Smooth muscle cell (in vitro differentiated cells): ENCODE data around the gene CALCA. TPM values are rescaled to one million over a fixed set of nuclear protein-coding genes. Genes with fewer than 3 reads are reported as not detected.

Source experiments
- DNase-seq: peaks from one replicate; lab custom pipeline; 2025; ENCODE audit not compliant: unreplicated experiment; lab: John Stamatoyannopoulos, UW
- H2AFZ ChIP-seq: fragments of 200-600 bp; sonication (generic); 2 replicates; pipeline ENCODE4 v1.6.0; 2016; ENCODE audit warnings: antibody characterized with exemption, low read depth, mild to moderate bottlenecking
- H3F3A ChIP-seq: fragments of 200-600 bp; sonication (generic); 2 replicates; pipeline ENCODE4 v1.6.0; 2017; ENCODE audit warnings: antibody characterized with exemption, low read depth
- H3K27ac ChIP-seq: fragments of 200-600 bp; sonication (generic); 2 replicates; pipeline ENCODE4 v1.5.1; 2016; ENCODE audit warnings: low read depth, mild to moderate bottlenecking
- H3K27me3 ChIP-seq: fragments of 200-600 bp; sonication (generic); 2 replicates; pipeline ENCODE4 v1.6.1; 2016; ENCODE audit warnings: low read depth, mild to moderate bottlenecking
- H3K36me3 ChIP-seq: fragments of 200-600 bp; sonication (generic); 2 replicates; pipeline ENCODE4 v1.5.1; 2016; ENCODE audit warnings: low read depth
- H3K4me1 ChIP-seq: fragments of 200-600 bp; sonication (generic); 2 replicates; pipeline ENCODE4 v1.5.1; 2016; ENCODE audit warnings: low read depth
- H3K4me2 ChIP-seq: fragments of 200-600 bp; sonication (generic); 2 replicates; pipeline ENCODE4 v1.6.0; 2016; ENCODE audit warnings: mild to moderate bottlenecking
- H3K4me3 ChIP-seq: fragments of 200-600 bp; sonication (generic); 2 replicates; pipeline ENCODE4 v1.5.1; 2016; ENCODE audit warnings: mild to moderate bottlenecking
- H3K79me2 ChIP-seq: fragments of 200-600 bp; sonication (generic); 2 replicates; pipeline ENCODE4 v1.6.0; 2016; ENCODE audit warnings: low read depth, mild to moderate bottlenecking
- H3K9ac ChIP-seq: fragments of 200-600 bp; sonication (generic); 2 replicates; pipeline ENCODE4 v1.6.0; 2016; ENCODE audit warnings: low read depth
- H3K9me3 ChIP-seq: fragments of 200-600 bp; sonication (generic); replicated peaks from 2 replicates; pipeline ENCODE4 v1.5.1; 2016; ENCODE audit warnings: low read depth
- H4K20me1 ChIP-seq: fragments of 200-600 bp; sonication (generic); 2 replicates; pipeline ENCODE4 v1.6.0; 2016; ENCODE audit warnings: low read depth
- WGBS: methylation state at CpG from one replicate; pipeline ENCODE4 v1.1.7; 2016; ENCODE audit warnings: low lambda C conversion rate; 5-methylcytosine and 5-hydroxymethylcytosine counted together
- polyA plus RNA-seq: library from polyadenylated mRNA; unstranded; fragments of >200 nt; fragmentation: Nextera tagmentation; extraction: Ambion mirVana; gene quantifications from 2 replicates; pipeline ENCODE4 v1.2.1, GENCODE V29; 2016
- total RNA-seq: library from RNA; depleted of rRNA; stranded (reverse); fragments of >200 nt; gene quantifications from 2 replicates; pipeline ENCODE4 v1.2.3, GENCODE V29; 2014
- TF ChIP-seq, protein P1 (sequence below): fragments of 200-600 bp; sonication (generic); IDR thresholded peaks from 2 replicates; pipeline ENCODE4 v1.5.1; 2017; ENCODE audit warnings: borderline replicate concordance, mild to moderate bottlenecking, antibody characterized with exemption; ENCODE audit not compliant: insufficient read depth, poor library complexity, severe bottlenecking

CALCA gene
- total and polyA plus RNA-seq, 2 experiments from 2014 or later = not detected

DNA sequence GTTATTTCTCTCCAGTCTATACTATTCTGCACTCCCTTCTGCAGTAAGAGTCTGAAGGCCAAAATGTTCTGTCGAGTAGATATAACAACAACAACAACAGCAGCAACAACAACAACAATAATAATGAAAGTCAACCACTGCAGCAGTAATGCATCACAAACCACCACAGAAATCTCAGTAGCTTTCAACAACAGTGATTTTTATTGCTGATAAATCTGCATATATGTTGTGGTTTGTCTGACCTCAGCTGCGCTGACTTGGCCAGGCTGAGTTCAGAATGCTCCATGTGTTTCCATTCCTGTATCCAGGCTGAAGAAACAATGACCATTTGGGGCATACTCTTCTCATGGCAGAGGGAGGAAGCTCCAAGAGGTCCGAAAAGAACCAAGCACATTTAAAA is 47.8 kb downstream of the CALCA start:
- DNase-seq = no peak
- Histone ChIP-seq H3K36me3 (no peaks in the 10 kb centered on the region), H3F3A (no peaks in the 10 kb centered on the region), H3K27ac (no peak overlapping the region), H3K27me3 (no peaks in the 10 kb centered on the region), H3K4me1 (no peaks in the 10 kb centered on the region), H3K4me3 (no peak overlapping the region), H3K79me2 (no peaks in the 10 kb centered on the region), H3K9ac (no peak overlapping the region), H3K9me3 (no peaks in the 10 kb centered on the region), H2AFZ (no peak overlapping the region), H3K4me2 (no peak overlapping the region), H4K20me1 (no peaks in the 10 kb centered on the region)
- WGBS = 93% methylated on average over 3 of the region's 3 CpGs
- TF ChIP-seq, protein P1, sequence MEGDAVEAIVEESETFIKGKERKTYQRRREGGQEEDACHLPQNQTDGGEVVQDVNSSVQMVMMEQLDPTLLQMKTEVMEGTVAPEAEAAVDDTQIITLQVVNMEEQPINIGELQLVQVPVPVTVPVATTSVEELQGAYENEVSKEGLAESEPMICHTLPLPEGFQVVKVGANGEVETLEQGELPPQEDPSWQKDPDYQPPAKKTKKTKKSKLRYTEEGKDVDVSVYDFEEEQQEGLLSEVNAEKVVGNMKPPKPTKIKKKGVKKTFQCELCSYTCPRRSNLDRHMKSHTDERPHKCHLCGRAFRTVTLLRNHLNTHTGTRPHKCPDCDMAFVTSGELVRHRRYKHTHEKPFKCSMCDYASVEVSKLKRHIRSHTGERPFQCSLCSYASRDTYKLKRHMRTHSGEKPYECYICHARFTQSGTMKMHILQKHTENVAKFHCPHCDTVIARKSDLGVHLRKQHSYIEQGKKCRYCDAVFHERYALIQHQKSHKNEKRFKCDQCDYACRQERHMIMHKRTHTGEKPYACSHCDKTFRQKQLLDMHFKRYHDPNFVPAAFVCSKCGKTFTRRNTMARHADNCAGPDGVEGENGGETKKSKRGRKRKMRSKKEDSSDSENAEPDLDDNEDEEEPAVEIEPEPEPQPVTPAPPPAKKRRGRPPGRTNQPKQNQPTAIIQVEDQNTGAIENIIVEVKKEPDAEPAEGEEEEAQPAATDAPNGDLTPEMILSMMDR = no peak

Other genes starting within 250 kb of the CALCA start
- 16.8 and 22.1 TPM in 2 replicates for gene CYP2R1, start 80.1 kb downstream of the CALCA start, total RNA-seq
- gene CYP2R1, start 80.1 kb downstream of the CALCA start, polyA plus RNA-seq = 13.5 and 14.5 TPM in 2 replicates
- not detected in 2 replicates for gene CALCB, start 101.2 kb upstream of the CALCA start, total RNA-seq
- gene CALCB, start 101.2 kb upstream of the CALCA start, polyA plus RNA-seq = 0.97 TPM in 1 of 2 replicates, not detected in the other
- not detected in 2 replicates for gene INSC, start 142.6 kb upstream of the CALCA start, total RNA-seq
- not detected in 2 replicates for gene INSC, start 142.6 kb upstream of the CALCA start, polyA plus RNA-seq